SKM-1 treated with dmso at 0.1 percent for 144 hours (cell line): Measurements from ENCODE around the gene IDI2.
"Not testable (repeated sequence)": the region's sequence is repeated elsewhere in the genome, so short reads cannot be mapped to it uniquely, and the experiment has no call there.

Experiments used
- DNase-seq: peaks from one replicate; lab custom pipeline; 2025; ENCODE audit not compliant: unreplicated experiment; lab: John Stamatoyannopoulos, UW

IDI2 gene

GRCh38 chr10:1047937-1048336 lies 22.3 kb upstream of the IDI2 start:
- DNase-seq = no peak

GRCh38 chr10:1045415-1045814 lies 19.8 kb upstream of the IDI2 start:
- DNase-seq = no peak

GRCh38 chr10:1044964-1045363 lies 19.3 kb upstream of the IDI2 start:
- no peak for DNase-seq

GRCh38 chr10:1044146-1044545 lies 18.5 kb upstream of the IDI2 start:
- no peak for DNase-seq

- DNase-seq = no peak
Measured at GRCh38 chr10:1043532-1043995, 17.9 kb upstream of the IDI2 start.

- DNase-seq = no peak
Measured at GRCh38 chr10:1041514-1041913, 15.9 kb upstream of the IDI2 start.

- DNase-seq = no peak
Measured at GRCh38 chr10:1040133-1040532, 14.5 kb upstream of the IDI2 start.

- DNase-seq = not testable (repeated sequence)
Measured at GRCh38 chr10:1038769-1039168, 13.1 kb upstream of the IDI2 start.

- no peak for DNase-seq
Measured at GRCh38 chr10:1037098-1037497, 11.4 kb upstream of the IDI2 start.

- DNase-seq = no peak
Measured at GRCh38 chr10:1036341-1036791, 10.7 kb upstream of the IDI2 start.

- DNase-seq = no peak
Measured at GRCh38 chr10:1035201-1035600, 9.5 kb upstream of the IDI2 start.

- no peak for DNase-seq
Measured at GRCh38 chr10:1034758-1035157, 9.1 kb upstream of the IDI2 start.

- DNase-seq = no peak
Measured at GRCh38 chr10:1033601-1034000, 7.9 kb upstream of the IDI2 start.

GRCh38 chr10:1029838-1030237 lies 4.2 kb upstream of the IDI2 start:
- no peak for DNase-seq

GRCh38 chr10:1026578-1026977 lies 919 bp upstream of the IDI2 start:
- no peak for DNase-seq

- no peak for DNase-seq
Measured at GRCh38 chr10:1024103-1024502, 1.6 kb downstream of the IDI2 start.

GRCh38 chr10:1022413-1022812 lies 3.2 kb downstream of the IDI2 start:
- no peak for DNase-seq

- no peak for DNase-seq
Measured at GRCh38 chr10:1020958-1021357, 4.7 kb downstream of the IDI2 start.

GRCh38 chr10:1020460-1020859 lies 5.2 kb downstream of the IDI2 start:
- no peak for DNase-seq

GRCh38 chr10:1019362-1019761 lies 6.3 kb downstream of the IDI2 start:
- no peak for DNase-seq

- DNase-seq = no peak
Measured at GRCh38 chr10:1015688-1016087, 10.0 kb downstream of the IDI2 start.

- no peak for DNase-seq
Measured at GRCh38 chr10:1011696-1012095, 14.0 kb downstream of the IDI2 start.

GRCh38 chr10:1010703-1011102 lies 15.0 kb downstream of the IDI2 start:
- DNase-seq = no peak

- DNase-seq = not testable (repeated sequence)
Measured at GRCh38 chr10:1009947-1010346, 15.7 kb downstream of the IDI2 start.
